ENCODE data around the gene LZTS2.
"Not testable (repeated sequence)": the region's sequence is repeated elsewhere in the genome, so short reads cannot be mapped to it uniquely, and the experiment has no call there.

Gene LZTS2

GRCh38 chr10:100999742-101000126, at the start of gene LZTS2:
Gene LZTS2 (plus strand): TSS chr10:100999808. CDS start chr10:101002539, 2,731 bp downstream.
- DNase-seq (ENCODE audit: low read depth in 2 of 2): no peak

GRCh38 chr10:100960251-100960650, 39.4 kb upstream of the LZTS2 start:
- no peak for DNase-seq (ENCODE audit: low read depth in 2 of 2)

- DNase-seq (ENCODE audit: low read depth in 2 of 2): no peak
These were observed 37.1 kb upstream of the LZTS2 start for GRCh38 chr10:100962351-100963080.

GRCh38 chr10:100963826-100964225, 35.8 kb upstream of the LZTS2 start:
- no peak for DNase-seq (ENCODE audit: low read depth in 2 of 2)

- no peak for DNase-seq (ENCODE audit: low read depth in 2 of 2)
These were observed 33.8 kb upstream of the LZTS2 start for GRCh38 chr10:100965820-100966219.

- no peak for DNase-seq (ENCODE audit: low read depth in 2 of 2)
These were observed 32.7 kb upstream of the LZTS2 start for GRCh38 chr10:100966887-100967286.

- DNase-seq (ENCODE audit: low read depth in 2 of 2): no peak
These were observed 32.3 kb upstream of the LZTS2 start for GRCh38 chr10:100967332-100967731.

- no peak for DNase-seq (ENCODE audit: low read depth in 2 of 2)
These were observed 31.4 kb upstream of the LZTS2 start for GRCh38 chr10:100968062-100968736.

- no peak for DNase-seq (ENCODE audit: low read depth in 2 of 2)
These were observed 30.8 kb upstream of the LZTS2 start for GRCh38 chr10:100968863-100969186.

- no peak for DNase-seq (ENCODE audit: low read depth in 2 of 2)
These were observed 30.2 kb upstream of the LZTS2 start, which contains the start of gene SEMA4G for GRCh38 chr10:100969187-100970075. Gene SEMA4G (plus strand): TSS chr10:100969504. CDS start chr10:100972913, 3,409 bp downstream.

GRCh38 chr10:100970076-100970913, 29.3 kb upstream of the LZTS2 start:
- DNase-seq (ENCODE audit: low read depth in 2 of 2): no peak

GRCh38 chr10:100970914-100971811, 28.4 kb upstream of the LZTS2 start:
- no peak for DNase-seq (ENCODE audit: low read depth in 2 of 2)

- no peak for DNase-seq (ENCODE audit: low read depth in 2 of 2)
These were observed 27.3 kb upstream of the LZTS2 start for GRCh38 chr10:100972115-100972903.

- DNase-seq (ENCODE audit: low read depth in 2 of 2): no peak
These were observed 26.6 kb upstream of the LZTS2 start for GRCh38 chr10:100972904-100973535.

GRCh38 chr10:100975397-100975796, 24.2 kb upstream of the LZTS2 start:
- not testable (repeated sequence) for DNase-seq (ENCODE audit: low read depth in 2 of 2)

GRCh38 chr10:100976906-100977305, 22.7 kb upstream of the LZTS2 start:
- DNase-seq (ENCODE audit: low read depth in 2 of 2): no peak

- no peak for DNase-seq (ENCODE audit: low read depth in 2 of 2)
These were observed 22.2 kb upstream of the LZTS2 start for GRCh38 chr10:100977436-100977835.

GRCh38 chr10:100978121-100978900, 21.3 kb upstream of the LZTS2 start:
- no peak for DNase-seq (ENCODE audit: low read depth in 2 of 2)

GRCh38 chr10:100978901-100979195, 20.8 kb upstream of the LZTS2 start:
- DNase-seq (ENCODE audit: low read depth in 2 of 2): no peak

All from fibroblast of skin of left biceps (primary cell).